ENCODE measurements around the gene SIX2.

Gene SIX2

DNA sequence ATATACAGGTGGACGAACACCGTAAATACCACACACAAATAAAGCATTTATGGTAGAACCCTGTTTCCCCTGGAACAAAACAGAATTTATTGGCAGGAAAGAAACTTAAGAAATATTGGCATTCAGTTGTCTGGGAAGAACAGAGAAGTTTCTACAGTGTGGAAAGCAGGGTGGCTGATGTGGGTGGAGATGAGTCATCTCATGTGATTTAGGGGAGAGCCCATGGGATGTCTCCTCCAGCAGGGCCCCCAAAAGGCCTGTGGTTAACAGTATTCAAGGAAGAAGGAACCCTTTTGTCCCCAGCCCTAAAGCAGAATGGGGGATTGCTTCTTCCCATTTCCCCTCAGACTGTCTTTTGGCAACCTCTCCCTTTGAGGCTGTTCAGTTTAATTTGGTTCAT, 43.6 kb downstream of the SIX2 start:
- no peak for DNase-seq (ENCODE audit: low read depth)

GRCh38 chr2:44964752-44965236, 44.5 kb downstream of the SIX2 start:
- DNase-seq (ENCODE audit: low read depth), result no peak

- DNase-seq (ENCODE audit: low read depth), result no peak
These were observed 47.0 kb downstream of the SIX2 start for GRCh38 chr2:44962176-44962695.

GRCh38 chr2:44960871-44961270, 48.4 kb downstream of the SIX2 start:
- DNase-seq (ENCODE audit: low read depth), result no peak

- no peak for DNase-seq (ENCODE audit: low read depth)
These were observed 49.4 kb downstream of the SIX2 start for GRCh38 chr2:44959855-44960254.

DNA sequence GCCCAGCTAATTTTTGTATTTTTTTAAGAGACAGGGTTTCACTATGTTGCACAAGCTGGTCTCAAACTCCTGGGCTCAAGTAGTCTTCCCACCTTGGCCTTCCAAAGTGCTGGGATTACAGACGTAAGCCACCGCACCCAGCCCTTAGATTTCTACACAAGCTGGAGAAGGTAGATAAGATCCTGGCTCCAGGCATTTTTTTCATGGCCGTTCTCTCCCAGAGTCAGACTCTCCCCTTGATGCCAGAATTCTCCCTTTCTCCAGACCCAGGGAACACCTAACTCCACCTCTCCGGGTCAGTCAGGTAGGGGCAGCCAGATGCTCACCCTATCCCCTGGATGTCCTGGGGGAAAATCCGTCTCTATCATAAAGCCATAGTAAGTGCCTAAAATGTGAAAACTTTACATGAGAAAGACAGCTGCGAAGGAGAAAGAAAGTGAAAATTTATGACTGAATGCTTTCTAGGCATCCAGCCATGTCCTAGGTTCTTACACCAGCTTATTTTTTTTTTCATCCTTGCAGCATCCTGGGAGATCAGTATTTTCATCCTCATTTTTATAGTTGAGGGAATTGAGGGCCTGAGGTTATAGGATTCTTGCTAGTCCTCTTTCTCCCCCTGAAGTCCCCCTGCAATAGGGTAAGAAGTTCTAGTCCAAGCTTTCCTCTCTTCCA, 51.5 kb downstream of the SIX2 start:
- no peak for DNase-seq (ENCODE audit: low read depth)

- DNase-seq (ENCODE audit: low read depth), result no peak
These were observed 52.4 kb downstream of the SIX2 start for GRCh38 chr2:44956843-44957242.

DNA sequence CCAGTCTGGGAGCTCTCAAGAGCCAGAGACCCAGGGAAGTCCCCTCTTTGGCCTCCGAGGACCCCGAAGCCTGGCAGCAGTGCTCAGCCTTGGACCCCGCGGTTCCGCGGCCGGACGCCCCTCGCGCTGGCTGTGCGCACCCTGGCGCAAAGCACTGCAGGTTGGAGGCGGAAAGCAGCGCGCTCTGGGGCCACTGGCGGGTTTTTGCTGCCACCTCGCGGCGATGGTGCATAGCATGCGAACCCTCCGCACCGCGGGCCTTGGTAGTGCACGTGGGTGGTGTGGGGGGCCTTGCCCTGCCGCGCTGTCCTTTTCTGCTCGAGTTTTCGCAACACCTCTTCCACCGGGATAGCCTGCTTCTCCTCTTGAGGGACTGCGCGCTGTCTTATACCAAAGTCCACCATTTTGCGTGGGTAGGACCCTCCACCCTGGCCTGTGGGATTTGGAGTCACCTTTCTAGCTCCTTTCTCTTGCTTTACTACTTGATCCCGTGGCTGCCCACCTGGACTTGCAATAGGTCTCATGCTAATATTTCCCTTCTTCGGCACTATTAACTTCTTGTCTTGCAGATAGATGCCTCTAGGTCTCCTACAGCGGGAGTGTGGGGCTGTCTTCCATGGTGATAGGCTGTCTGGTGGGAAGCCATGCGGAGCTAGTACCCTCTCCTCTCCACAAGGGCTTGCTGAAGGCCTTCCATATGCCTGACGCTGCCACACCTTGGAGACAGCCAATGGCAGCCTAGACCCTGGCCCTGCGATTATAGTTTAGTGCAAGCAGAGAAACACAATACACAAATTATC, 53.5 kb downstream of the SIX2 start:
- peak; percentile 75 for DNase-seq (ENCODE audit: low read depth)

Measured in activated T-cell treated with anti-CD3 and anti-CD28 coated beads for 1 hour (primary cell).